GM18861 (cell line): ENCODE measurements around the gene CNN2.

Experiments
- ATAC-seq: cut with Tn5 transposase; IDR thresholded peaks from one replicate; pipeline ENCODE4 v1.9.1; 2021; ENCODE audit not compliant: unreplicated experiment

Gene CNN2

GRCh38 chr19:1049106-1049505, 22.7 kb downstream of the CNN2 start:
- ATAC-seq, result no peak

- ATAC-seq, result no peak
Measured at GRCh38 chr19:1049800-1050199, 23.4 kb downstream of the CNN2 start.

- no peak for ATAC-seq
Measured at GRCh38 chr19:1050989-1051788, 24.8 kb downstream of the CNN2 start.

GRCh38 chr19:1051791-1052190, 25.4 kb downstream of the CNN2 start:
- ATAC-seq, result no peak

GRCh38 chr19:1052349-1052975, 26.1 kb downstream of the CNN2 start:
- no peak for ATAC-seq

GRCh38 chr19:1053176-1054101, 27.0 kb downstream of the CNN2 start:
- ATAC-seq, result no peak

- no peak for ATAC-seq
Measured at GRCh38 chr19:1054102-1055027, 28.0 kb downstream of the CNN2 start.

- no peak for ATAC-seq
Measured at GRCh38 chr19:1055028-1055425, 28.6 kb downstream of the CNN2 start.

- no peak for ATAC-seq
Measured at GRCh38 chr19:1055886-1056620, 29.6 kb downstream of the CNN2 start.

- no peak for ATAC-seq
Measured at GRCh38 chr19:1057176-1057855, 30.9 kb downstream of the CNN2 start.

GRCh38 chr19:1058112-1058511, 31.7 kb downstream of the CNN2 start:
- ATAC-seq, result no peak

- no peak for ATAC-seq
Measured at GRCh38 chr19:1060689-1061088, 34.3 kb downstream of the CNN2 start.

GRCh38 chr19:1061987-1062386, 35.6 kb downstream of the CNN2 start:
- no peak for ATAC-seq

GRCh38 chr19:1062387-1063029, 36.1 kb downstream of the CNN2 start:
- no peak for ATAC-seq

GRCh38 chr19:1063030-1063908, 36.9 kb downstream of the CNN2 start:
- ATAC-seq, result no peak

GRCh38 chr19:1063909-1064660, 37.7 kb downstream of the CNN2 start:
- ATAC-seq, result no peak
